ENCODE measurements around the gene SLC6A4. TPM values are rescaled to one million over a fixed set of nuclear protein-coding genes. Genes with fewer than 3 reads are reported as not detected.

SLC6A4 gene
- total and polyA plus RNA-seq, 8 donors = 0.38 to 52.3 (median 1.4) TPM

DNA sequence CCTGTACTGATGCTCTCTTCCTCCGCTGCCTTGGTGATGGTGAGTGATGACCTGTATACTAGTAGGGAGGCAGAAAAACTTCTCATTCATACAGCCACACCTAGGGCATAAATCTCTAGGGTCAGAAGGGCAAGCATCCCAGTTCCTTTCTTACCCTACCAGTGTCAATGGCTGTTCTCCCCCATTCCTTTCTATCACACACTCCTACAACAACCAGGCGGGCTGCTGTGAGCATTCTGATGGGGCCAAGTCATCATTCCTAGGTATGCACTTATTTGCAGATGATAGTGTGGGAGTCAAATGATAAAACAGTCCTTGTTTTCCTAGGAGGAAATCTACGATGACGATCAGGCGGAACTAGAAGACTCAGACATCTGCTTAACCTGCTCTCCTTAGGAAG is 14.0 kb upstream of the SLC6A4 start:
- no peak overlapping the region for H3K27ac ChIP-seq
- intact Hi-C loops (cut with DNase I) = no loop called here
- no peak for ATAC-seq

DNA sequence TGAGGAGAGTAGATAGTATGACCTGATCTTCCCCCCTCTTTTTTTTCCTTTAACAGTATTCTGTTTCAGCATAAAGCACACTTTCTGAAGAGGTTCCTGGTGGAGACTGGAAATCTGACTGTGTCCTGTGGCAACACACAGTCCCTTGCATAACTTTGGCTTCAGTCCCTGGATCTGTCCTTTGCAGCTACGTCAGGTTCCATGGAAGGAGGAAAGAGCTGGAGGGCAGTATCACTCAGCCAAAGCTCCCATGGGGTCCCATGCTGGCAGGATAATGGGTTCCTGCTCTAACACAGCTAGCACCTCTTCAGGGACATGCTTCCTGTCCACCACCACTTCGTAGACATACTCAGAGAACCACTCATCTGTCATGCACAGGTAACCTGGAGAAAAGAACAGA is 13.3 kb upstream of the SLC6A4 start:
- H3K9me3 ChIP-seq = no peaks in the 10 kb centered on the region
- intact Hi-C loops (cut with DNase I) = no loop called here
- ATAC-seq (no peak), DNase-seq (no peak)
- H3K27me3 ChIP-seq = no peaks in the 10 kb centered on the region
- no peak overlapping the region for H3K27ac ChIP-seq
- H3K4me3 ChIP-seq = no peak overlapping the region
- peaks cover 3 to 55% of the 10 kb centered on the region in 2 donors for H3K36me3 ChIP-seq
- H3K4me1 ChIP-seq = no peaks in the 10 kb centered on the region
- TF ChIP-seq, protein P1, sequence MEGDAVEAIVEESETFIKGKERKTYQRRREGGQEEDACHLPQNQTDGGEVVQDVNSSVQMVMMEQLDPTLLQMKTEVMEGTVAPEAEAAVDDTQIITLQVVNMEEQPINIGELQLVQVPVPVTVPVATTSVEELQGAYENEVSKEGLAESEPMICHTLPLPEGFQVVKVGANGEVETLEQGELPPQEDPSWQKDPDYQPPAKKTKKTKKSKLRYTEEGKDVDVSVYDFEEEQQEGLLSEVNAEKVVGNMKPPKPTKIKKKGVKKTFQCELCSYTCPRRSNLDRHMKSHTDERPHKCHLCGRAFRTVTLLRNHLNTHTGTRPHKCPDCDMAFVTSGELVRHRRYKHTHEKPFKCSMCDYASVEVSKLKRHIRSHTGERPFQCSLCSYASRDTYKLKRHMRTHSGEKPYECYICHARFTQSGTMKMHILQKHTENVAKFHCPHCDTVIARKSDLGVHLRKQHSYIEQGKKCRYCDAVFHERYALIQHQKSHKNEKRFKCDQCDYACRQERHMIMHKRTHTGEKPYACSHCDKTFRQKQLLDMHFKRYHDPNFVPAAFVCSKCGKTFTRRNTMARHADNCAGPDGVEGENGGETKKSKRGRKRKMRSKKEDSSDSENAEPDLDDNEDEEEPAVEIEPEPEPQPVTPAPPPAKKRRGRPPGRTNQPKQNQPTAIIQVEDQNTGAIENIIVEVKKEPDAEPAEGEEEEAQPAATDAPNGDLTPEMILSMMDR (IDR thresholded peaks at IDR 0.05) = no peak

More for the DNA sequence above, 14.0 kb upstream of the SLC6A4 start:
- no peak overlapping the region for H3K4me3 ChIP-seq
- DNase-seq = no peak
- TF ChIP-seq, protein P1 (IDR thresholded peaks at IDR 0.05) = no peak
- H3K4me1 ChIP-seq = no peaks in the 10 kb centered on the region
- H3K9me3 ChIP-seq = no peaks in the 10 kb centered on the region
- H3K27me3 ChIP-seq = no peaks in the 10 kb centered on the region
- H3K36me3 ChIP-seq = peaks cover 3 to 55% of the 10 kb centered on the region in 2 donors

DNA sequence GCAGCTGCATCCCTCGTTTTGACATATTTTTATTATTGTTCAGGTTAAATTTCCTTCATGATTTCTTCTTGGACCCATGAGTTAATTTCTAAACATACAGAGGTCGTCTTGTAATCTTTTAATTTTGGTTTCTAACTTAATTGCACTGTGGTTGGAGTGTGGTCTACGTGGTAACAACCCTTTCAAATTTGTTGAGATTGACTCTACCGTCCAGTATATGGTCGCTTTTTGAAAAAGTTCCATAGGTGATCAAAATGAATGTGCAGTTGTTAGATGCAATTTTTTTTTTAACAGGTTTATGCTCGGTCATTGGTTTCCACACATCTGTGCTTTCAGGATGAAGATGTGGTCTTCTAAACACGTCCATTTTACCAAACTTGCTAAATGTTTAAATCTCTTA is 11.0 kb upstream of the SLC6A4 start:
- TF ChIP-seq, protein P1 (IDR thresholded peaks at IDR 0.05) = no peak
- H3K27me3 ChIP-seq = no peaks in the 10 kb centered on the region
- intact Hi-C loops (cut with DNase I) = no loop called here
- H3K9me3 ChIP-seq = no peaks in the 10 kb centered on the region
- H3K4me1 ChIP-seq = no peaks in the 10 kb centered on the region
- no peak overlapping the region for H3K4me3 ChIP-seq
- H3K27ac ChIP-seq = no peak overlapping the region
- ATAC-seq (no peak), DNase-seq (no peak)
- H3K36me3 ChIP-seq = peaks cover 3 to 49% of the 10 kb centered on the region in 2 donors

DNA sequence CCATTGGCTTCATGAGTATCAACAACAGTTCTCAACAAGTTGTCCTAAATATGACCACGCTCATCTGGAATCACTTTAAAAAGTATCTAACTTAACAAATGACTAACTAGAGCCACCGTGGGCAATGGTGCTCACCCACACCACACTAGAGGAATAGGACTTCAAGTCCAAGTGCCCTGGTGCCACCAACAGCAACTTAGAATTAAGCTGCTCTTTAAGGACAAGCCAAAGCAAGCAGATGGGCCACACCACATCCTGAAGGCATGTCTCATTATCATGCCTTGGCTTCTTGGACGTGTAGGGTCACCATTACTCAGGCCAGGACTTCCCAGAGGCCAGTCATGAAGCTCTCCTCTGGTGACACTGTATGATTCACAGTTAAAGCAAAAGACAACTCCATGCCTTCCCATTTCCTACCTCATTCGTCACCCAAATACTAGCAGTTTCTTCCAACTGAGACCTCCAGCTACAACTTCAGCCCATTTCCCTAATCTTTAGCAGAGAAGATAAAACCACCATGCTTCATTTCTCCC is 9.4 kb upstream of the SLC6A4 start:
- Histone ChIP-seq H3K4me1 (no peaks in the 10 kb centered on the region), H3K27me3 (no peaks in the 10 kb centered on the region), H3K9me3 (no peaks in the 10 kb centered on the region), H3K4me3 (no peak overlapping the region), H3K27ac (no peak overlapping the region), H3K36me3 (peaks cover 3 to 36% of the 10 kb centered on the region in 2 donors)
- ATAC-seq = no peak
- no peak for DNase-seq
- intact Hi-C loops (cut with DNase I) = no loop called here
- TF ChIP-seq, protein P1 (IDR thresholded peaks at IDR 0.05) = no peak

DNA sequence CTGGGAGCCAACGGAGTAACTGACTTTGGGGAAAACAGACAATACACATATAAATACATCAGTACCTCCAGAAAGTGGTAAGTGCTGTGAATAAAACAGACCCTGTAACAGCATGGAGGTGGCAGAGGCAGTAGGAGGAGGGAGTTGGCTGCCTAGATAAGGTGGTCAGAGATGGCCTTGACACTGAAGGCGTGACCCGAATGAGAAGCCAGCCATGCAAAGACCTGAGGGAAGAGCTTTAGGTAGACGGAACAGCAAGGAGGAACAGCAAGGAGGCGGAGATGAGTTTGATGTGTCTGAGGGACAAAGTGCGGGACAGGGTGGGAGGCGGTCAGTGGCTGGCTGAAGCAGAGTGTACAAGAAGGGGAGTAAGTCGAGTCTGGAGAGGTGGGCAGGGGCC is 8.1 kb upstream of the SLC6A4 start:
- Histone ChIP-seq H3K27ac (no peak overlapping the region), H3K36me3 (peaks cover 3 to 22% of the 10 kb centered on the region in 2 donors), H3K4me1 (peaks cover 0 to under 1% of the 10 kb centered on the region in 2 donors), H3K9me3 (no peaks in the 10 kb centered on the region), H3K27me3 (peaks cover under 1 to 7% of the 10 kb centered on the region in 2 donors), H3K4me3 (no peak overlapping the region)
- TF ChIP-seq, protein P1 (IDR thresholded peaks at IDR 0.05) = no peak
- DNase-seq = no peak
- intact Hi-C loops (cut with DNase I) = no loop called here
- ATAC-seq = no peak
